Activated CD4-positive, alpha-beta memory T cell treated with anti-CD3 and anti-CD28 coated beads for 36 hours (primary cell): ENCODE data around the gene SLC38A8. TPM values are rescaled to one million over a fixed set of nuclear protein-coding genes. Genes with fewer than 3 reads are reported as not detected.

Source experiments
- CTCF ChIA-PET: fragments of 350-600 bp; sonication (Branson Sonifier 250); formaldehyde crosslinking; loops from one replicate; lab custom pipeline; 2021; ENCODE audit warnings: antibody characterized with exemption, inconsistent platforms; lab: Charles Lee
- POLR2A ChIA-PET: fragments of 350-600 bp; sonication (Branson Sonifier 250); formaldehyde crosslinking; loops from one replicate; lab custom pipeline; 2021; ENCODE audit warnings: antibody characterized with exemption; lab: Charles Lee
- DNase-seq: peaks from one replicate; pipeline ENCODE4 v3.0.0-alpha.2; 2020
- H3K27ac Mint-ChIP-seq: one replicate; pipeline ENCODE4 v1.8.0; 2021; ENCODE audit warnings: mixed read lengths
- H3K27me3 Mint-ChIP-seq: one replicate; pipeline ENCODE4 v1.8.0; 2021; ENCODE audit warnings: mixed read lengths
- H3K36me3 Mint-ChIP-seq: one replicate; pipeline ENCODE4 v1.8.0; 2021; ENCODE audit warnings: mixed read lengths
- H3K4me1 Mint-ChIP-seq: one replicate; pipeline ENCODE4 v1.8.0; 2021; ENCODE audit warnings: low read depth, mixed read lengths
- H3K4me3 Mint-ChIP-seq: one replicate; pipeline ENCODE4 v1.8.0; 2021; ENCODE audit warnings: mild to moderate bottlenecking, mixed read lengths
- H3K9me3 Mint-ChIP-seq: one replicate; pipeline ENCODE4 v1.8.0; 2021; ENCODE audit warnings: mixed read lengths
- intact Hi-C: fragments of 100-400 bp; cut with micrococcal nuclease; formaldehyde crosslinking; loops from one replicate; pipeline ENCODE4 v1.15.1; 2023
- total RNA-seq, 2 experiments: library from RNA; stranded (reverse); gene quantifications; one replicate each; pipeline ENCODE4 v1.2.3, GENCODE V29; 2021

Gene SLC38A8
- total RNA-seq, 2 experiments from 2014 or later = not detected

GRCh38 chr16:84047206-84047605 lies 4.6 kb upstream of the SLC38A8 start:
- H3K27ac Mint-ChIP-seq = no peak overlapping the region
- H3K36me3 Mint-ChIP-seq = peaks cover 1% of the 10 kb centered on the region
- no peak for DNase-seq
- H3K4me3 Mint-ChIP-seq = no peak overlapping the region
- intact Hi-C loops = no loop called here
- H3K9me3 Mint-ChIP-seq = no peaks in the 10 kb centered on the region
- ChIA-PET CTCF (interaction anchor here (1.6 kb wide), 1 partner anchor 94 kb away, joined by 4 read pairs; the partner anchor contains the start of gene OSGIN1), POLR2A (no interaction called here)
- peaks cover 11% of the 10 kb centered on the region for H3K27me3 Mint-ChIP-seq
- H3K4me1 Mint-ChIP-seq = peaks cover 11% of the 10 kb centered on the region

- ChIA-PET CTCF (no interaction called here), POLR2A (no interaction called here)
- peaks cover 11% of the 10 kb centered on the region for H3K4me1 Mint-ChIP-seq
- H3K9me3 Mint-ChIP-seq = no peaks in the 10 kb centered on the region
- DNase-seq = no peak
- no peak overlapping the region for H3K27ac Mint-ChIP-seq
- no peak overlapping the region for H3K4me3 Mint-ChIP-seq
- H3K36me3 Mint-ChIP-seq = peaks cover 1% of the 10 kb centered on the region
- H3K27me3 Mint-ChIP-seq = peaks cover 12% of the 10 kb centered on the region
- intact Hi-C loops = no loop called here
These were observed 3.3 kb upstream of the SLC38A8 start for GRCh38 chr16:84045818-84046470.

- H3K27ac Mint-ChIP-seq = no peak overlapping the region
- ChIA-PET POLR2A (no interaction called here), CTCF (interaction anchor here (0.9 kb wide), 1 partner anchor 91 kb away, joined by 3 read pairs; no protein-coding TSS in a partner anchor)
- peaks cover 12% of the 10 kb centered on the region for H3K27me3 Mint-ChIP-seq
- peaks cover 1% of the 10 kb centered on the region for H3K36me3 Mint-ChIP-seq
- no peak for DNase-seq
- H3K4me1 Mint-ChIP-seq = peaks cover 11% of the 10 kb centered on the region
- no peaks in the 10 kb centered on the region for H3K9me3 Mint-ChIP-seq
- intact Hi-C loops = no loop called here
- H3K4me3 Mint-ChIP-seq = no peak overlapping the region
These were observed 2.6 kb upstream of the SLC38A8 start for GRCh38 chr16:84045001-84045817.

- POLR2A ChIA-PET = no interaction called here
- intact Hi-C loops = no loop called here
- H3K4me1 Mint-ChIP-seq = peaks cover 11% of the 10 kb centered on the region
- H3K36me3 Mint-ChIP-seq = peaks cover 1% of the 10 kb centered on the region
- DNase-seq = no peak
- no peak overlapping the region for H3K4me3 Mint-ChIP-seq
- H3K27me3 Mint-ChIP-seq = peaks cover 12% of the 10 kb centered on the region
- no peak overlapping the region for H3K27ac Mint-ChIP-seq
- H3K9me3 Mint-ChIP-seq = no peaks in the 10 kb centered on the region
- CTCF ChIA-PET = no interaction called here
These were observed 1.5 kb upstream of the SLC38A8 start for GRCh38 chr16:84044118-84044488.

GRCh38 chr16:84043486-84044117 lies 1.0 kb upstream of the SLC38A8 start:
- intact Hi-C loops = no loop called here
- H3K9me3 Mint-ChIP-seq = no peaks in the 10 kb centered on the region
- H3K4me3 Mint-ChIP-seq = no peak overlapping the region
- CTCF ChIA-PET = interaction anchor here (1.0 kb wide), 1 partner anchor 41 kb away, joined by 3 read pairs; no protein-coding TSS in a partner anchor
- POLR2A ChIA-PET = no interaction called here
- peaks cover 1% of the 10 kb centered on the region for H3K36me3 Mint-ChIP-seq
- no peak overlapping the region for H3K27ac Mint-ChIP-seq
- no peak for DNase-seq
- peaks cover 11% of the 10 kb centered on the region for H3K4me1 Mint-ChIP-seq
- H3K27me3 Mint-ChIP-seq = peaks cover 12% of the 10 kb centered on the region

GRCh38 chr16:84042879-84043485 lies 387 bp upstream of the SLC38A8 start:
- Mint-ChIP-seq H3K9me3 (no peaks in the 10 kb centered on the region), H3K4me1 (peaks cover 11% of the 10 kb centered on the region), H3K4me3 (no peak overlapping the region), H3K27me3 (peaks cover 12% of the 10 kb centered on the region), H3K36me3 (peaks cover 1% of the 10 kb centered on the region), H3K27ac (no peak overlapping the region)
- ChIA-PET CTCF (interaction anchor here (1.0 kb wide), 1 partner anchor 42 kb away, joined by 3 read pairs; no protein-coding TSS in a partner anchor), POLR2A (no interaction called here)
- intact Hi-C loops = no loop called here
- no peak for DNase-seq

- H3K9me3 Mint-ChIP-seq = no peaks in the 10 kb centered on the region
- CTCF ChIA-PET = no interaction called here
- no peak overlapping the region for H3K27ac Mint-ChIP-seq
- peaks cover 11% of the 10 kb centered on the region for H3K4me1 Mint-ChIP-seq
- no peaks in the 10 kb centered on the region for H3K36me3 Mint-ChIP-seq
- H3K27me3 Mint-ChIP-seq = peaks cover 12% of the 10 kb centered on the region
- no peak for DNase-seq
- no peak overlapping the region for H3K4me3 Mint-ChIP-seq
- POLR2A ChIA-PET = no interaction called here
- intact Hi-C loops = no loop called here
These were observed 714 bp downstream of the SLC38A8 start for GRCh38 chr16:84041881-84042280.

GRCh38 chr16:84040823-84041820 lies 1.5 kb downstream of the SLC38A8 start:
- H3K9me3 Mint-ChIP-seq = peaks cover 5% of the 10 kb centered on the region
- ChIA-PET CTCF (interaction anchor here (0.9 to 1.3 kb wide), 3 partner anchors 85 to 146 kb away, joined by 3 to 4 read pairs (median 3); partner anchors contain the start of gene TAF1C), POLR2A (no interaction called here)
- peaks cover 12% of the 10 kb centered on the region for H3K27me3 Mint-ChIP-seq
- no peak for DNase-seq
- H3K27ac Mint-ChIP-seq = no peak overlapping the region
- no peaks in the 10 kb centered on the region for H3K36me3 Mint-ChIP-seq
- no peak overlapping the region for H3K4me3 Mint-ChIP-seq
- peaks cover 11% of the 10 kb centered on the region for H3K4me1 Mint-ChIP-seq
- intact Hi-C loops = no loop called here

GRCh38 chr16:84040226-84040822 lies 2.3 kb downstream of the SLC38A8 start:
- no peak for DNase-seq
- peaks cover 12% of the 10 kb centered on the region for H3K27me3 Mint-ChIP-seq
- no peak overlapping the region for H3K4me3 Mint-ChIP-seq
- peaks cover 11% of the 10 kb centered on the region for H3K4me1 Mint-ChIP-seq
- H3K36me3 Mint-ChIP-seq = no peaks in the 10 kb centered on the region
- H3K27ac Mint-ChIP-seq = no peak overlapping the region
- intact Hi-C loops = no loop called here
- ChIA-PET POLR2A (no interaction called here), CTCF (interaction anchor here (1.1 to 1.3 kb wide), 2 partner anchors 84 to 86 kb away, joined by 3 to 4 read pairs; no protein-coding TSS in a partner anchor)
- peaks cover 9% of the 10 kb centered on the region for H3K9me3 Mint-ChIP-seq

GRCh38 chr16:84039696-84040095 lies 2.9 kb downstream of the SLC38A8 start:
- no peak for DNase-seq
- peaks cover 12% of the 10 kb centered on the region for H3K27me3 Mint-ChIP-seq
- CTCF ChIA-PET = no interaction called here
- no peaks in the 10 kb centered on the region for H3K36me3 Mint-ChIP-seq
- H3K4me1 Mint-ChIP-seq = peaks cover 11% of the 10 kb centered on the region
- H3K9me3 Mint-ChIP-seq = peaks cover 9% of the 10 kb centered on the region
- no peak overlapping the region for H3K27ac Mint-ChIP-seq
- no peak overlapping the region for H3K4me3 Mint-ChIP-seq
- intact Hi-C loops = no loop called here
- POLR2A ChIA-PET = no interaction called here

- ChIA-PET POLR2A (no interaction called here), CTCF (no interaction called here)
- peaks cover 9% of the 10 kb centered on the region for H3K9me3 Mint-ChIP-seq
- no peak overlapping the region for H3K27ac Mint-ChIP-seq
- intact Hi-C loops = no loop called here
- peaks cover 2% of the 10 kb centered on the region for H3K27me3 Mint-ChIP-seq
- no peak for DNase-seq
- no peak overlapping the region for H3K4me3 Mint-ChIP-seq
- peaks cover 2% of the 10 kb centered on the region for H3K4me1 Mint-ChIP-seq
- no peaks in the 10 kb centered on the region for H3K36me3 Mint-ChIP-seq
These were observed 4.1 kb downstream of the SLC38A8 start for GRCh38 chr16:84038469-84038868.
